HepG2 (cell line): ENCODE data around the gene GALNT10. TPM values are rescaled to one million over a fixed set of nuclear protein-coding genes. Genes with fewer than 3 reads are reported as not detected.

Source experiments
- AHR ChIP-seq: IDR thresholded peaks from 2 replicates; pipeline ENCODE4 v1.6.1; 2018; ENCODE audit warnings: missing genetic modification reagents, missing compliant biosample characterization
- CBX2 ChIP-seq, 2 experiments: fragments of 200-600 bp in 1 of 2; sonication (generic); formaldehyde crosslinking in 1 of 2; IDR thresholded peaks; 2 replicates each; pipeline versions ENCODE4 v1.7.0 to v1.8.1; 2018 to 2022; ENCODE audit warnings: low read depth in 2 of 2, low read length in 1 of 2, mild to moderate bottlenecking in 1 of 2, missing genetic modification reagents in 1 of 2
- FOSL1 ChIP-seq: sonication (generic); formaldehyde crosslinking; IDR thresholded peaks from 2 replicates; pipeline ENCODE4 v1.9.0; 2021; ENCODE audit warnings: missing genetic modification reagents, borderline replicate concordance
- GABPB1 ChIP-seq: IDR thresholded peaks from 2 replicates; pipeline ENCODE4 v1.6.1; 2016; ENCODE audit warnings: mild to moderate bottlenecking, missing genetic modification reagents, moderate library complexity, missing compliant biosample characterization
- IKZF1 ChIP-seq: fragments of 450-650 bp; IDR thresholded peaks from 2 replicates; pipeline ENCODE4 v1.7.1; 2016
- KAT2B ChIP-seq: fragments of 150-350 bp; IDR thresholded peaks from 2 replicates; pipeline ENCODE4 v1.6.1; 2014; ENCODE audit warnings: low read depth, low read length, borderline replicate concordance
- KDM1A ChIP-seq: IDR thresholded peaks from 2 replicates; pipeline ENCODE4 v1.6.1; 2016; ENCODE audit warnings: missing compliant biosample characterization
- KLF6 ChIP-seq: IDR thresholded peaks from 2 replicates; pipeline ENCODE4 v1.8.0; 2016; ENCODE audit warnings: missing biosample characterization, missing genetic modification reagents
- KMT2A ChIP-seq: sonication (generic); formaldehyde crosslinking; IDR thresholded peaks from 2 replicates; pipeline ENCODE4 v1.4.0; 2020; ENCODE audit warnings: missing genetic modification reagents
- NCOA1 ChIP-seq: sonication (generic); formaldehyde crosslinking; IDR thresholded peaks from 2 replicates; pipeline ENCODE4 v1.9.0; 2021; ENCODE audit warnings: missing genetic modification reagents
- PCBP1 ChIP-seq: fragments of 200-400 bp; formaldehyde crosslinking; IDR thresholded peaks from 2 replicates; pipeline ENCODE4 v1.6.1; 2017; ENCODE audit warnings: mild to moderate bottlenecking, low read depth, low read length, borderline replicate concordance
- RFX1 ChIP-seq: fragments of 450-650 bp; IDR thresholded peaks from 2 replicates; pipeline ENCODE4 v1.6.1; 2017
- ZNF12 ChIP-seq: sonication (generic); formaldehyde crosslinking; IDR thresholded peaks from 2 replicates; pipeline ENCODE4 v1.5.0; 2020; ENCODE audit warnings: missing genetic modification reagents
- ZNF224 ChIP-seq: sonication (generic); formaldehyde crosslinking; IDR thresholded peaks from 2 replicates; pipeline ENCODE4 v1.5.0; 2020; ENCODE audit warnings: mild to moderate bottlenecking, missing genetic modification reagents
- ZNF264 ChIP-seq: sonication (generic); formaldehyde crosslinking; IDR thresholded peaks from 2 replicates; pipeline ENCODE4 v1.4.0; 2020; ENCODE audit warnings: missing genetic modification reagents
- ZNF562 ChIP-seq: sonication (generic); formaldehyde crosslinking; IDR thresholded peaks from 2 replicates; pipeline ENCODE4 v1.8.0; 2022; ENCODE audit warnings: missing genetic modification reagents, borderline replicate concordance
- ZNF678 ChIP-seq: sonication (generic); formaldehyde crosslinking; IDR thresholded peaks from 2 replicates; pipeline ENCODE4 v1.4.0; 2020; ENCODE audit warnings: mild to moderate bottlenecking, missing genetic modification reagents
- ZNF737 ChIP-seq: sonication (generic); formaldehyde crosslinking; IDR thresholded peaks from 2 replicates; pipeline ENCODE4 v1.5.0; 2020; ENCODE audit warnings: missing genetic modification reagents, mild to moderate bottlenecking, borderline replicate concordance
- ZNF777 ChIP-seq: sonication (generic); formaldehyde crosslinking; IDR thresholded peaks from 2 replicates; pipeline ENCODE4 v1.4.0; 2020; ENCODE audit warnings: missing genetic modification reagents
- ZNF816 ChIP-seq: sonication (generic); formaldehyde crosslinking; IDR thresholded peaks from 2 replicates; pipeline ENCODE4 v1.8.0; 2022; ENCODE audit warnings: missing genetic modification reagents, mild to moderate bottlenecking, borderline replicate concordance
- ZNF839 ChIP-seq: sonication (generic); formaldehyde crosslinking; IDR thresholded peaks from 2 replicates; pipeline ENCODE4 v1.4.0; 2020; ENCODE audit warnings: missing genetic modification reagents, mild to moderate bottlenecking, borderline replicate concordance
- ZSCAN20 ChIP-seq: sonication (generic); formaldehyde crosslinking; IDR thresholded peaks from 2 replicates; pipeline ENCODE4 v1.4.0; 2020; ENCODE audit warnings: missing genetic modification reagents, mild to moderate bottlenecking, borderline replicate concordance
- polyA plus RNA-seq, 8 experiments: library from polyadenylated mRNA; depleted of rRNA in 3 of 8; stranded (reverse) in 7 of 8; unstranded in 1 of 8; fragments of >200 nt; fragmentation: Illumina TruSeq in 4 of 8; extraction: Trizol in 4 of 8; gene quantifications; 2 replicates each; pipeline versions ENCODE4 v1.2.1 to v1.2.3, GENCODE V29; 2011 to 2016; ENCODE audit warnings: low read depth in 4 of 8, missing spikeins in 1 of 8, mixed read lengths in 1 of 8; ENCODE audit not compliant: insufficient read depth in 1 of 8
- total RNA-seq, 5 experiments: library from RNA; depleted of rRNA; stranded (reverse); fragments of >200 nt; fragmentation: Illumina TruSeq; extraction: Trizol; gene quantifications; 2 replicates each; pipeline ENCODE4 v1.2.3, GENCODE V29; 2016; ENCODE audit warnings: low read depth in 1 of 5
- TF ChIP-seq, protein P1 (sequence below): sonication (generic); formaldehyde crosslinking; IDR thresholded peaks from 2 replicates; pipeline ENCODE4 v1.4.0; 2020; ENCODE audit warnings: mild to moderate bottlenecking, missing genetic modification reagents
- TF ChIP-seq, protein P2 (sequence below): sonication (generic); formaldehyde crosslinking; IDR thresholded peaks from 2 replicates; pipeline ENCODE4 v1.4.0; 2020; ENCODE audit warnings: mild to moderate bottlenecking, missing genetic modification reagents
- TF ChIP-seq, protein P3 (sequence below): sonication (generic); formaldehyde crosslinking; IDR thresholded peaks from 2 replicates; pipeline ENCODE4 v1.4.0; 2020; ENCODE audit warnings: mild to moderate bottlenecking, missing genetic modification reagents

Gene GALNT10
- total and polyA plus RNA-seq, 2 of the 13 experiments (the other 11 are each of a cell fraction or from before 2014, with no cell fraction given) = 8.1 to 11.2 TPM

DNA sequence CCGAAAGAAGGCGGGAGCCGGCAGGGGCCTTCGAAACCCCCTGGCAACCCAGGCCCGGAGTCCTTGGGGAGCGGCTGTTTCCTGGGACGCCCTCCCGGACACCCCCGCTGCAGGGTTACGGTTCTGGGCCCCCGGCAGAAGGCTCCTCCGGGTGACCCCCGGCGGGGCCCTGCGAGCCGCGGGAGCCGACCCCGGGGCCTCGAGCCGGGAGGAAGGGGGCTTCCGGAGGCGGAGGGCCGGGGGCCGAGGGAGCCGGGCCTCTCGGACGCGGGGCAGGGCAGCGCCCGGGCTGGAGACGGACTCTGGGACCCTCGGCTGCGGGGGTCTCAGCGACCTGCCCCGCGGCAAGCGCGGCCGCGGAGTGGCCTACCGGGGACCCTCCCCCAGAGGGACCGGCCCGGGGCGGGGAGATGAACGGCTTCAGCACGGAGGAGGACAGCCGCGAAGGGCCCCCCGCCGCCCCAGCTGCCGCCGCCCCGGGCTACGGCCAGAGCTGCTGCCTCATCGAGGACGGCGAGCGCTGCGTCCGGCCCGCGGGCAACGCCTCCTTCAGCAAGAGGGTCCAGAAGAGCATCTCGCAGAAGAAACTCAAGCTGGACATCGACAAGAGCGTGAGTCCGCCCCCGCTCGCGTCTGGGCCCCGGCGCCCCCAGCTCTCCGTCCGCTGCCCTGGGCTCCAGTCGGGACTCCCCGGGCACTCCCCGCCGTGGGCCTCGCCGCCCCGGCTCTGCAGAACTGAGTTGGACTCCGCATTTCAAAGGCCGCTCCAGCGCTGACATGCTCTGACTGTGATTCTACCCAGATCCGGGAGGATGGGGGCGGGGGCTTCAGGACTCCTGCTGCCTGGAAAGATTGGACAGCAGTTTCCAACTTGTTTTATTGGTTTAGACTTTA is 255.9 kb downstream of the GALNT10 start (continued):
- TF ChIP-seq, protein P1, sequence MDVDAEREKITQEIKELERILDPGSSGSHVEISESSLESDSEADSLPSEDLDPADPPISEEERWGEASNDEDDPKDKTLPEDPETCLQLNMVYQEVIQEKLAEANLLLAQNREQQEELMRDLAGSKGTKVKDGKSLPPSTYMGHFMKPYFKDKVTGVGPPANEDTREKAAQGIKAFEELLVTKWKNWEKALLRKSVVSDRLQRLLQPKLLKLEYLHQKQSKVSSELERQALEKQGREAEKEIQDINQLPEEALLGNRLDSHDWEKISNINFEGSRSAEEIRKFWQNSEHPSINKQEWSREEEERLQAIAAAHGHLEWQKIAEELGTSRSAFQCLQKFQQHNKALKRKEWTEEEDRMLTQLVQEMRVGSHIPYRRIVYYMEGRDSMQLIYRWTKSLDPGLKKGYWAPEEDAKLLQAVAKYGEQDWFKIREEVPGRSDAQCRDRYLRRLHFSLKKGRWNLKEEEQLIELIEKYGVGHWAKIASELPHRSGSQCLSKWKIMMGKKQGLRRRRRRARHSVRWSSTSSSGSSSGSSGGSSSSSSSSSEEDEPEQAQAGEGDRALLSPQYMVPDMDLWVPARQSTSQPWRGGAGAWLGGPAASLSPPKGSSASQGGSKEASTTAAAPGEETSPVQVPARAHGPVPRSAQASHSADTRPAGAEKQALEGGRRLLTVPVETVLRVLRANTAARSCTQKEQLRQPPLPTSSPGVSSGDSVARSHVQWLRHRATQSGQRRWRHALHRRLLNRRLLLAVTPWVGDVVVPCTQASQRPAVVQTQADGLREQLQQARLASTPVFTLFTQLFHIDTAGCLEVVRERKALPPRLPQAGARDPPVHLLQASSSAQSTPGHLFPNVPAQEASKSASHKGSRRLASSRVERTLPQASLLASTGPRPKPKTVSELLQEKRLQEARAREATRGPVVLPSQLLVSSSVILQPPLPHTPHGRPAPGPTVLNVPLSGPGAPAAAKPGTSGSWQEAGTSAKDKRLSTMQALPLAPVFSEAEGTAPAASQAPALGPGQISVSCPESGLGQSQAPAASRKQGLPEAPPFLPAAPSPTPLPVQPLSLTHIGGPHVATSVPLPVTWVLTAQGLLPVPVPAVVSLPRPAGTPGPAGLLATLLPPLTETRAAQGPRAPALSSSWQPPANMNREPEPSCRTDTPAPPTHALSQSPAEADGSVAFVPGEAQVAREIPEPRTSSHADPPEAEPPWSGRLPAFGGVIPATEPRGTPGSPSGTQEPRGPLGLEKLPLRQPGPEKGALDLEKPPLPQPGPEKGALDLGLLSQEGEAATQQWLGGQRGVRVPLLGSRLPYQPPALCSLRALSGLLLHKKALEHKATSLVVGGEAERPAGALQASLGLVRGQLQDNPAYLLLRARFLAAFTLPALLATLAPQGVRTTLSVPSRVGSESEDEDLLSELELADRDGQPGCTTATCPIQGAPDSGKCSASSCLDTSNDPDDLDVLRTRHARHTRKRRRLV (CRISPR knock-in tag) = no peak
- TF ChIP-seq NCOA1 = no peak
- TF ChIP-seq ZNF562 (CRISPR knock-in tag) = no peak
- no peak for TF ChIP-seq ZNF678 (CRISPR knock-in tag)
- TF ChIP-seq ZNF777 (CRISPR knock-in tag) = no peak
- TF ChIP-seq ZNF224 (CRISPR knock-in tag) = no peak
- no peak for TF ChIP-seq KLF6 (CRISPR knock-in tag)
- no peak for TF ChIP-seq KAT2B
- peak; percentile 64; the same call in 1 of the 2 replicates for TF ChIP-seq GABPB1 (CRISPR knock-in tag)
- no peak; the same call in 1 of the 2 replicates for TF ChIP-seq ZSCAN20 (CRISPR knock-in tag)
- no peak for TF ChIP-seq ZNF839 (CRISPR knock-in tag)
- no peak for TF ChIP-seq ZNF737
- no peak for TF ChIP-seq KDM1A
- peak; percentile 71 for TF ChIP-seq KMT2A (CRISPR knock-in tag)
- TF ChIP-seq PCBP1 = no peak
- TF ChIP-seq RFX1 = no peak
- TF ChIP-seq CBX2 (IDR thresholded peaks at IDR 0.05; ENCODE audit: low read depth, low read length) = no peak
- no peak for TF ChIP-seq CBX2 (CRISPR knock-in tag; IDR thresholded peaks at IDR 0.05; ENCODE audit: low read depth)
- TF ChIP-seq, protein P2, sequence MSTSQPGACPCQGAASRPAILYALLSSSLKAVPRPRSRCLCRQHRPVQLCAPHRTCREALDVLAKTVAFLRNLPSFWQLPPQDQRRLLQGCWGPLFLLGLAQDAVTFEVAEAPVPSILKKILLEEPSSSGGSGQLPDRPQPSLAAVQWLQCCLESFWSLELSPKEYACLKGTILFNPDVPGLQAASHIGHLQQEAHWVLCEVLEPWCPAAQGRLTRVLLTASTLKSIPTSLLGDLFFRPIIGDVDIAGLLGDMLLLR (CRISPR knock-in tag) = no peak
- TF ChIP-seq ZNF816 (CRISPR knock-in tag) = no peak
- TF ChIP-seq AHR (CRISPR knock-in tag) = no peak
- no peak for TF ChIP-seq ZNF12 (CRISPR knock-in tag)
- TF ChIP-seq, protein P3, sequence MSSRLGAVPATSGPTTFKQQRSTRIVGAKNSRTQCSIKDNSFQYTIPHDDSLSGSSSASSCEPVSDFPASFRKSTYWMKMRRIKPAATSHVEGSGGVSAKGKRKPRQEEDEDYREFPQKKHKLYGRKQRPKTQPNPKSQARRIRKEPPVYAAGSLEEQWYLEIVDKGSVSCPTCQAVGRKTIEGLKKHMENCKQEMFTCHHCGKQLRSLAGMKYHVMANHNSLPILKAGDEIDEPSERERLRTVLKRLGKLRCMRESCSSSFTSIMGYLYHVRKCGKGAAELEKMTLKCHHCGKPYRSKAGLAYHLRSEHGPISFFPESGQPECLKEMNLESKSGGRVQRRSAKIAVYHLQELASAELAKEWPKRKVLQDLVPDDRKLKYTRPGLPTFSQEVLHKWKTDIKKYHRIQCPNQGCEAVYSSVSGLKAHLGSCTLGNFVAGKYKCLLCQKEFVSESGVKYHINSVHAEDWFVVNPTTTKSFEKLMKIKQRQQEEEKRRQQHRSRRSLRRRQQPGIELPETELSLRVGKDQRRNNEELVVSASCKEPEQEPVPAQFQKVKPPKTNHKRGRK (CRISPR knock-in tag) = no peak
- TF ChIP-seq ZNF264 = no peak
- TF ChIP-seq IKZF1 = no peak
- no peak for TF ChIP-seq FOSL1
